WTC11 (cell line): ENCODE data around the gene IL6ST. TPM values are rescaled to one million over a fixed set of nuclear protein-coding genes. Genes with fewer than 3 reads are reported as not detected.

Source experiments
- ATAC-seq: fragments of 200-7000 bp; cut with Tn5 transposase; 2 replicates; pipeline ENCODE4 v1.10.0; 2021; ENCODE audit warnings: mild to moderate bottlenecking, moderate library complexity
- CTCF ChIA-PET: fragments of 300-600 bp; sonication (Branson Sonifier 250); formaldehyde crosslinking; loops from one replicate; lab custom pipeline; 2021; ENCODE audit warnings: antibody characterized with exemption; lab: Charles Lee
- POLR2A ChIA-PET: fragments of 350-600 bp; sonication (Branson Sonifier 250); formaldehyde crosslinking; loops from one replicate; lab custom pipeline; 2021; ENCODE audit warnings: antibody characterized with exemption; lab: Charles Lee
- DNase-seq: peaks from one replicate; pipeline ENCODE4 v3.0.0; 2021; ENCODE audit warnings: low spot score
- H3K27ac Mint-ChIP-seq: 2 replicates; pipeline ENCODE4 v1.8.0; 2021; ENCODE audit warnings: mixed read lengths
- H3K27me3 Mint-ChIP-seq: 2 replicates; pipeline ENCODE4 v1.8.0; 2021; ENCODE audit warnings: low read depth, mild to moderate bottlenecking, moderate library complexity, mixed read lengths
- H3K36me3 Mint-ChIP-seq: 2 replicates; pipeline ENCODE4 v1.8.0; 2021; ENCODE audit warnings: mixed read lengths
- H3K4me1 Mint-ChIP-seq: 2 replicates; pipeline ENCODE4 v1.8.0; 2022; ENCODE audit warnings: mixed read lengths
- H3K4me3 Mint-ChIP-seq: 2 replicates; pipeline ENCODE4 v1.8.0; 2021; ENCODE audit warnings: mild to moderate bottlenecking, moderate library complexity, mixed read lengths
- H3K9me3 Mint-ChIP-seq: 2 replicates; pipeline ENCODE4 v1.8.0; 2021; ENCODE audit warnings: mixed read lengths
- AR ChIP-seq: fragments of 250-450 bp; sonication (Bioruptor Pico); IDR thresholded peaks from 2 replicates; pipeline ENCODE4 v1.9.0; 2021; ENCODE audit warnings: mild to moderate bottlenecking
- CBFB ChIP-seq: sonication (generic); formaldehyde crosslinking; IDR thresholded peaks from 2 replicates; pipeline ENCODE4 v1.8.1; 2022; ENCODE audit warnings: mild to moderate bottlenecking, low read depth, missing genetic modification reagents
- CREB1 ChIP-seq: sonication (generic); formaldehyde crosslinking; IDR thresholded peaks from 2 replicates; pipeline ENCODE4 v1.8.0; 2023; ENCODE audit warnings: mild to moderate bottlenecking, missing genetic modification reagents
- EMX1 ChIP-seq: fragments of 250-450 bp; sonication (Bioruptor Pico); IDR thresholded peaks from 2 replicates; pipeline ENCODE4 v1.8.0; 2021; ENCODE audit warnings: mild to moderate bottlenecking
- ESRRA ChIP-seq: sonication (generic); formaldehyde crosslinking; IDR thresholded peaks from 2 replicates; pipeline ENCODE4 v1.8.1; 2022; ENCODE audit warnings: mild to moderate bottlenecking, missing genetic modification reagents, borderline replicate concordance
- FOXP1 ChIP-seq: sonication (generic); formaldehyde crosslinking; IDR thresholded peaks from 2 replicates; pipeline ENCODE4 v1.8.0; 2022; ENCODE audit warnings: missing genetic modification reagents, mild to moderate bottlenecking, moderate library complexity, borderline replicate concordance
- FOXP4 ChIP-seq: sonication (generic); formaldehyde crosslinking; IDR thresholded peaks from 2 replicates; pipeline ENCODE4 v1.8.0; 2022; ENCODE audit warnings: mild to moderate bottlenecking, missing genetic modification reagents
- IRF1 ChIP-seq: sonication (generic); formaldehyde crosslinking; IDR thresholded peaks from 2 replicates; pipeline ENCODE4 v1.8.0; 2023; ENCODE audit warnings: missing genetic modification reagents
- JUN ChIP-seq: sonication (generic); formaldehyde crosslinking; IDR thresholded peaks from 2 replicates; pipeline ENCODE4 v1.8.0; 2023; ENCODE audit warnings: mild to moderate bottlenecking, missing genetic modification reagents
- KAT7 ChIP-seq: sonication (generic); formaldehyde crosslinking; IDR thresholded peaks from 2 replicates; pipeline ENCODE4 v1.8.1; 2023; ENCODE audit warnings: missing genetic modification reagents, mild to moderate bottlenecking, borderline replicate concordance
- NFE2L1 ChIP-seq: sonication (generic); formaldehyde crosslinking; IDR thresholded peaks from 2 replicates; pipeline ENCODE4 v1.8.1; 2023; ENCODE audit warnings: missing genetic modification reagents
- NR3C1 ChIP-seq: sonication (generic); formaldehyde crosslinking; conservative IDR thresholded peaks from 2 replicates; pipeline ENCODE4 v1.8.1; 2023; ENCODE audit warnings: low read depth, mild to moderate bottlenecking, missing genetic modification reagents
- PREB ChIP-seq: sonication (generic); formaldehyde crosslinking; IDR thresholded peaks from 2 replicates; pipeline ENCODE4 v1.8.1; 2022; ENCODE audit warnings: mild to moderate bottlenecking, missing genetic modification reagents, moderate library complexity, borderline replicate concordance
- SMAD3 ChIP-seq: sonication (generic); formaldehyde crosslinking; IDR thresholded peaks from 2 replicates; pipeline ENCODE4 v1.8.0; 2022; ENCODE audit warnings: missing genetic modification reagents, mild to moderate bottlenecking, borderline replicate concordance
- TP53 ChIP-seq: sonication (generic); formaldehyde crosslinking; IDR thresholded peaks from 2 replicates; pipeline ENCODE4 v1.8.1; 2023; ENCODE audit warnings: mild to moderate bottlenecking, missing genetic modification reagents
- ZBTB21 ChIP-seq: sonication (generic); formaldehyde crosslinking; IDR thresholded peaks from 2 replicates; pipeline ENCODE4 v1.8.1; 2023; ENCODE audit warnings: mild to moderate bottlenecking, missing genetic modification reagents, borderline replicate concordance
- ZNF423 ChIP-seq: fragments of 250-450 bp; sonication (Bioruptor Pico); IDR thresholded peaks from 2 replicates; pipeline ENCODE4 v2.1.2; 2022; ENCODE audit warnings: mild to moderate bottlenecking, moderate library complexity
- total RNA-seq: library from RNA; stranded (reverse); gene quantifications from 3 replicates; pipeline ENCODE4 v1.2.3, GENCODE V29; 2021
- TF ChIP-seq, protein P1 (sequence below): sonication (generic); formaldehyde crosslinking; conservative IDR thresholded peaks from 2 replicates; pipeline ENCODE4 v1.8.1; 2022; ENCODE audit warnings: mild to moderate bottlenecking, missing genetic modification reagents
- TF ChIP-seq, protein P2 (sequence below): sonication (generic); formaldehyde crosslinking; IDR thresholded peaks from 2 replicates; pipeline ENCODE4 v1.8.1; 2022; ENCODE audit warnings: missing genetic modification reagents, borderline replicate concordance

IL6ST gene
- total RNA-seq, 1 experiment from 2014 or later = 8.4 TPM

- H3K27me3 Mint-ChIP-seq = no peaks in the 10 kb centered on the region
- DNase-seq (no peak), ATAC-seq (no peak)
- H3K4me3 Mint-ChIP-seq = no peak overlapping the region
- H3K36me3 Mint-ChIP-seq = no peaks in the 10 kb centered on the region
- H3K9me3 Mint-ChIP-seq = 0 out of 2 replicates have a peak, but pooled peaks cover 3% of the 10 kb centered on the region
- TF ChIP-seq, protein P1, sequence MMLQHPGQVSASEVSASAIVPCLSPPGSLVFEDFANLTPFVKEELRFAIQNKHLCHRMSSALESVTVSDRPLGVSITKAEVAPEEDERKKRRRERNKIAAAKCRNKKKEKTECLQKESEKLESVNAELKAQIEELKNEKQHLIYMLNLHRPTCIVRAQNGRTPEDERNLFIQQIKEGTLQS (CRISPR knock-in tag) = no peak
- TF ChIP-seq ESRRA (CRISPR knock-in tag) = no peak
- no peak for TF ChIP-seq AR (CRISPR knock-in tag)
- TF ChIP-seq CBFB (CRISPR knock-in tag) = no peak
- TF ChIP-seq NR3C1 (CRISPR knock-in tag) = no peak
- no peak for TF ChIP-seq SMAD3 (CRISPR knock-in tag)
- no peak for TF ChIP-seq TP53 (CRISPR knock-in tag)
- no peak for TF ChIP-seq NFE2L1 (CRISPR knock-in tag)
- TF ChIP-seq ZBTB21 (CRISPR knock-in tag) = no peak
- TF ChIP-seq IRF1 (CRISPR knock-in tag) = no peak
- TF ChIP-seq FOXP1 (CRISPR knock-in tag) = no peak
- TF ChIP-seq EMX1 = no peak
- POLR2A ChIA-PET = no interaction called here
- H3K27ac Mint-ChIP-seq = no peak overlapping the region
- CTCF ChIA-PET = interaction anchor here (1.0 kb wide), 1 partner anchor 11 kb away, joined by 4 read pairs; no protein-coding TSS in a partner anchor
- H3K4me1 Mint-ChIP-seq = peaks cover 16% of the 10 kb centered on the region
These were observed 69.6 kb downstream of the IL6ST start for GRCh38 chr5:55925181-55925580.

DNA sequence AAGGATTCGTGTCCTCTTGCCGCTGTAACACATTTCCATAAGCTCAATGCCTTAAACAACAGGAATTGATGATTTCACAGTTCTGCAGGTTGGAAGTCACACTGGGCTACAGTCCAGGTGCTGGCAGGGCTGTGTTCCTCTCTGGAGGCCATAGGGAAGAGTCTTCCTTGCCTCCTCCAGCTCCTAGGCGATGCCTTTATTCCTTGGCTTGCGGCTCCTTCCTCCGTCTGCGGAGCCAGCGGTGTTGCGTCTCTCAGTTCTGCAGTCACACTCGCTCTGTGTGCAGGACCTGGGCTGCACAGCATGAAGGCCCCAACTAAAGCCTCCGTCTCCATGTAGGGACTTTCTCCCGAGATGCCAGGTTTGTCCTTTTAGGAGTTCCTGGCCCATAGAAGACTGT lies 70.0 kb downstream of the IL6ST start:
- CTCF ChIA-PET = interaction anchor here (1.0 kb wide), 1 partner anchor 12 kb away, joined by 4 read pairs; no protein-coding TSS in a partner anchor
- H3K27me3 Mint-ChIP-seq = no peaks in the 10 kb centered on the region
- H3K4me3 Mint-ChIP-seq = no peak overlapping the region
- H3K27ac Mint-ChIP-seq = no peak overlapping the region
- peaks cover 16% of the 10 kb centered on the region for H3K4me1 Mint-ChIP-seq
- H3K9me3 Mint-ChIP-seq = 0 out of 2 replicates have a peak, but pooled peaks cover 3% of the 10 kb centered on the region
- DNase-seq = no peak
- POLR2A ChIA-PET = no interaction called here
- no peaks in the 10 kb centered on the region for H3K36me3 Mint-ChIP-seq
- no peak for ATAC-seq
- no peak for TF ChIP-seq PREB (CRISPR knock-in tag)
- TF ChIP-seq FOXP4 (CRISPR knock-in tag) = no peak
- TF ChIP-seq, protein P2, sequence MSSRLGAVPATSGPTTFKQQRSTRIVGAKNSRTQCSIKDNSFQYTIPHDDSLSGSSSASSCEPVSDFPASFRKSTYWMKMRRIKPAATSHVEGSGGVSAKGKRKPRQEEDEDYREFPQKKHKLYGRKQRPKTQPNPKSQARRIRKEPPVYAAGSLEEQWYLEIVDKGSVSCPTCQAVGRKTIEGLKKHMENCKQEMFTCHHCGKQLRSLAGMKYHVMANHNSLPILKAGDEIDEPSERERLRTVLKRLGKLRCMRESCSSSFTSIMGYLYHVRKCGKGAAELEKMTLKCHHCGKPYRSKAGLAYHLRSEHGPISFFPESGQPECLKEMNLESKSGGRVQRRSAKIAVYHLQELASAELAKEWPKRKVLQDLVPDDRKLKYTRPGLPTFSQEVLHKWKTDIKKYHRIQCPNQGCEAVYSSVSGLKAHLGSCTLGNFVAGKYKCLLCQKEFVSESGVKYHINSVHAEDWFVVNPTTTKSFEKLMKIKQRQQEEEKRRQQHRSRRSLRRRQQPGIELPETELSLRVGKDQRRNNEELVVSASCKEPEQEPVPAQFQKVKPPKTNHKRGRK (CRISPR knock-in tag) = no peak
- TF ChIP-seq ZNF423 (CRISPR knock-in tag) = no peak
- TF ChIP-seq AR (CRISPR knock-in tag) = no peak
- no peak for TF ChIP-seq JUN (CRISPR knock-in tag)
- TF ChIP-seq ZBTB21 (CRISPR knock-in tag) = no peak
- no peak for TF ChIP-seq KAT7 (CRISPR knock-in tag)
- no peak for TF ChIP-seq CREB1
- TF ChIP-seq, protein P1 (CRISPR knock-in tag) = no peak
